ENCODE measurements around the gene LMX1A. TPM values are rescaled to one million over a fixed set of nuclear protein-coding genes. Genes with fewer than 3 reads are reported as not detected.

Gene LMX1A
- total RNA-seq, 1 donor from 2014 or later, result 8.7 TPM

GRCh38 chr1:165253818-165254254, 102.7 kb downstream of the LMX1A start:
- Histone ChIP-seq H3K4me3 (no peak overlapping the region), H3K27me3 (no peaks in the 10 kb centered on the region), H3K79me2 (ENCODE audit: low read depth) (no peaks in the 10 kb centered on the region), H2AFZ (replicated peaks) (no peak overlapping the region), H3K4me2 (peak overlapping the region; percentile 43), H3F3A (ENCODE audit: low read depth) (peaks cover 20% of the 10 kb centered on the region), H3K27ac (no peak overlapping the region), H4K20me1 (ENCODE audit: low read depth) (peaks cover 13% of the 10 kb centered on the region), H3K36me3 (no peaks in the 10 kb centered on the region), H3K9me3 (ENCODE audit: low read depth) (no peaks in the 10 kb centered on the region), H3K9ac (no peak overlapping the region), H3K4me1 (peaks cover 39% of the 10 kb centered on the region)
- Mint-ChIP-seq H3K36me3 (peaks cover 3% of the 10 kb centered on the region), H3K27ac (peak overlapping the region; percentile 5), H3K4me3 (no peak overlapping the region), H3K9me3 (peaks cover 13% of the 10 kb centered on the region), H3K27me3 (ENCODE audit: insufficient read depth, low read depth) (peaks cover 10% of the 10 kb centered on the region), H3K4me1 (peaks cover 34% of the 10 kb centered on the region)
- peak; percentile 40 for DNase-seq (ENCODE audit: low spot score)
- TF ChIP-seq, protein P1, sequence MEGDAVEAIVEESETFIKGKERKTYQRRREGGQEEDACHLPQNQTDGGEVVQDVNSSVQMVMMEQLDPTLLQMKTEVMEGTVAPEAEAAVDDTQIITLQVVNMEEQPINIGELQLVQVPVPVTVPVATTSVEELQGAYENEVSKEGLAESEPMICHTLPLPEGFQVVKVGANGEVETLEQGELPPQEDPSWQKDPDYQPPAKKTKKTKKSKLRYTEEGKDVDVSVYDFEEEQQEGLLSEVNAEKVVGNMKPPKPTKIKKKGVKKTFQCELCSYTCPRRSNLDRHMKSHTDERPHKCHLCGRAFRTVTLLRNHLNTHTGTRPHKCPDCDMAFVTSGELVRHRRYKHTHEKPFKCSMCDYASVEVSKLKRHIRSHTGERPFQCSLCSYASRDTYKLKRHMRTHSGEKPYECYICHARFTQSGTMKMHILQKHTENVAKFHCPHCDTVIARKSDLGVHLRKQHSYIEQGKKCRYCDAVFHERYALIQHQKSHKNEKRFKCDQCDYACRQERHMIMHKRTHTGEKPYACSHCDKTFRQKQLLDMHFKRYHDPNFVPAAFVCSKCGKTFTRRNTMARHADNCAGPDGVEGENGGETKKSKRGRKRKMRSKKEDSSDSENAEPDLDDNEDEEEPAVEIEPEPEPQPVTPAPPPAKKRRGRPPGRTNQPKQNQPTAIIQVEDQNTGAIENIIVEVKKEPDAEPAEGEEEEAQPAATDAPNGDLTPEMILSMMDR (IDR thresholded peaks at IDR 0.05), result no peak
- TF ChIP-seq EZH2phosphoT487 (IDR thresholded peaks at IDR 0.05) (no peak), EZH2 (IDR thresholded peaks at IDR 0.05) (no peak)

GRCh38 chr1:165248969-165249571, 107.4 kb downstream of the LMX1A start:
- H3K27me3 Mint-ChIP-seq (ENCODE audit: insufficient read depth, low read depth), result peaks cover 7% of the 10 kb centered on the region
- Histone ChIP-seq H2AFZ (replicated peaks) (no peak overlapping the region), H3K36me3 (no peaks in the 10 kb centered on the region), H3K79me2 (ENCODE audit: low read depth) (no peaks in the 10 kb centered on the region), H3K27ac (no peak overlapping the region), H3K9me3 (ENCODE audit: low read depth) (no peaks in the 10 kb centered on the region), H3K27me3 (no peaks in the 10 kb centered on the region), H3K4me3 (no peak overlapping the region), H3K4me1 (peaks cover 16% of the 10 kb centered on the region), H3K9ac (no peak overlapping the region), H3F3A (ENCODE audit: low read depth) (peaks cover 13% of the 10 kb centered on the region), H3K4me2 (no peak overlapping the region), H4K20me1 (ENCODE audit: low read depth) (no peaks in the 10 kb centered on the region)
- no peak overlapping the region for H3K27ac Mint-ChIP-seq
- peaks cover 5% of the 10 kb centered on the region for H3K36me3 Mint-ChIP-seq
- TF ChIP-seq, protein P1 (IDR thresholded peaks at IDR 0.05), result no peak
- TF ChIP-seq EZH2phosphoT487 (IDR thresholded peaks at IDR 0.05) (no peak), EZH2 (IDR thresholded peaks at IDR 0.05) (no peak)
- no peak for DNase-seq (ENCODE audit: low spot score)
- peaks cover 12% of the 10 kb centered on the region for H3K4me1 Mint-ChIP-seq
- H3K9me3 Mint-ChIP-seq, result peaks cover 3% of the 10 kb centered on the region
- H3K4me3 Mint-ChIP-seq, result no peak overlapping the region

DNA sequence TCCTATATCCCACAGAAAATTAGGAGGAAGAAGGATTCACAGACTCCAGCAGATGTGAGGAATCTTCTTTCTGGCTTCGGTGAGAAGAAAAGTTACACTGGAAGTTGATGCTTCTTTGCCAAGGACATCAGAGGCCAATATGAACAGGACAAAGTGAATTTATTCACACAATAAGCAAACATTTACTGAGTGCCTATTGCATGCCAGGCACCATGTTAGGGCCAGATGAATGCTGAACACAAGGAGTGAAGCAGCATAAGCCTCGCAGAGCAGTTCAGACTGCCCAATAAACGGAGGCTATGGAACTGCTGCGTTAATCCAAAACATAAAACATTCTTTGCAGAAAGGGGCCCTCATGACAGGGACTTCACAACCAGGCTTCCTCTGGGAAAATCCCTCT, 114.6 kb downstream of the LMX1A start:
- peaks cover 10% of the 10 kb centered on the region for H3K4me1 Mint-ChIP-seq
- peaks cover 42% of the 10 kb centered on the region for H3K27me3 ChIP-seq

More for the DNA sequence above, 114.6 kb downstream of the LMX1A start:
- no peak overlapping the region for H3K4me3 Mint-ChIP-seq
- H3K27me3 Mint-ChIP-seq (ENCODE audit: insufficient read depth, low read depth), result peaks cover 4% of the 10 kb centered on the region
- no peak overlapping the region for H3K27ac Mint-ChIP-seq
- H3K36me3 Mint-ChIP-seq, result peaks cover 6% of the 10 kb centered on the region
- no peaks in the 10 kb centered on the region for H3K36me3 ChIP-seq
- H3K4me1 ChIP-seq, result no peaks in the 10 kb centered on the region
- no peaks in the 10 kb centered on the region for H4K20me1 ChIP-seq (ENCODE audit: low read depth)
- TF ChIP-seq EZH2phosphoT487 (IDR thresholded peaks at IDR 0.05) (no peak), EZH2 (IDR thresholded peaks at IDR 0.05) (no peak)
- TF ChIP-seq, protein P1 (IDR thresholded peaks at IDR 0.05), result no peak
- no peak overlapping the region for H3K4me2 ChIP-seq
- H3K27ac ChIP-seq, result no peak overlapping the region
- no peaks in the 10 kb centered on the region for H3K79me2 ChIP-seq (ENCODE audit: low read depth)
- H2AFZ ChIP-seq (replicated peaks), result no peak overlapping the region
- H3F3A ChIP-seq (ENCODE audit: low read depth), result peaks cover under 1% of the 10 kb centered on the region
- H3K4me3 ChIP-seq, result no peak overlapping the region
- no peak for DNase-seq (ENCODE audit: low spot score)
- H3K9me3 Mint-ChIP-seq, result peaks cover 3% of the 10 kb centered on the region
- H3K9me3 ChIP-seq (ENCODE audit: low read depth), result no peaks in the 10 kb centered on the region
- no peak overlapping the region for H3K9ac ChIP-seq
